HUDEP-2 (cell line): ENCODE data around the gene RBPJ.

ENCODE experiments used
- DNase-seq, 76 experiments: peaks; one replicate each; lab custom pipeline; 2025; ENCODE audit not compliant: unreplicated experiment in 76 of 76; lab: John Stamatoyannopoulos, UW

The RBPJ gene

DNA sequence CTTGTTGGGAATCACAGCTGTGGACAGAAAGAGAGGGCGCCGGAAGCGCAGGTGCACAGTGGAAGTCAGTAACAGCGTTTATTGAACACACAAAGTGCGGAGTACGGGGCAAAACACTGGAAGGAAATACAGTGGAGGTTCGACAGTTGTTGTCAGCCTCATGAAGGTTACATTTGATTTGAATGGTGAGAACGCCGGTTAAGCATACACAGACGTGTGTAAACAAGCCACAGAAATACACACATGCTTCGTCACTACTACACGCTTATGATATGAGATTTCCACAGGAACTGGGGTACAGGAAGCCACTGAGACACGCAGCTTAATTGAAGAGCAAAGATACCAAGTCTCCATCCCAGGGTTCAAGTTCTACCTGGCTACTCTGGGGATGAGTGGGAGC lies 157.5 kb downstream of the RBPJ start:
- no peak for DNase-seq

DNA sequence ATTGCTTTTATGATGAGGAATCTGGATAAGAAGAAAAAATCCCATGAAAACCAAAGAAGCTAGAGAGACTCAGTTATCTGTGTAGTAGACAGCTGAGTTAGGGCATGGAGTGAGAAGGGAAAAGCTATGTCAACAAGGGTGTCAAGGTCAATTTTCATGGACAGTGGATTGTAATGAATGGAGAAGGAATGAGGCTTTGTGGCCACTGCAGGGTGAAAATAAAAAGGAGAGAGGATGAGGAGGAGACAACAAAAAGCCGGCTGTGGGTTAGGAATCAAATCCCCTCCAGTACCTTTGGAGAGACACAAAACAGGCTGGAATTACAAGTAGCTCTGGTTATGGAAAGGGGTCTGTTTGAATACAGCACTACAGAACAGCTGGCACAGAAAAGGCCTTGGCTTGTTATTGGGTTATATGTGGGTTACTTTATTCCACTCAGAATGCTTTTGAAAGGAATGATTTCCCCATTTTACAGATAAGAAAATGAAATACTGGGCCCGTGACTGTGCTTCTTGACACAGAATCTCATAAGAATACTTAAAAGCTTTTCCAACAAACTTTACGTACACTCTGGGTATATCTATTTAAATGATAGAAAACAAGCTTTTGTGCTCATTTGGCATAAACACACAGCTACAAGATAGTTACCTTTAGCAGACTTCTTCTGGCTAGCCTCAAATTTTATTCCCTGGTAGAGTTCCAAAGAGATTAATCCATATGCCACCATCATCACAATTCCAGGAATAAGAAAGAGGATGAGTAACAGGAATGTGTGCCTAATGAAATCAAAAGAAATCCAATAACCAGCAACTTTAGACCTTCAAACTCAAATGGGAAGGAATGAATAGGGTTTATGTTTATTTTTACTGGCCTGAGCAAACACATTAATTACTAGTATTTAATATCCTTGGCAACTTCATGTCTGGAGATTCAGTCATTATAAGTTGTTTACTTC lies 162.0 kb downstream of the RBPJ start:
- DNase-seq = no peak

DNA sequence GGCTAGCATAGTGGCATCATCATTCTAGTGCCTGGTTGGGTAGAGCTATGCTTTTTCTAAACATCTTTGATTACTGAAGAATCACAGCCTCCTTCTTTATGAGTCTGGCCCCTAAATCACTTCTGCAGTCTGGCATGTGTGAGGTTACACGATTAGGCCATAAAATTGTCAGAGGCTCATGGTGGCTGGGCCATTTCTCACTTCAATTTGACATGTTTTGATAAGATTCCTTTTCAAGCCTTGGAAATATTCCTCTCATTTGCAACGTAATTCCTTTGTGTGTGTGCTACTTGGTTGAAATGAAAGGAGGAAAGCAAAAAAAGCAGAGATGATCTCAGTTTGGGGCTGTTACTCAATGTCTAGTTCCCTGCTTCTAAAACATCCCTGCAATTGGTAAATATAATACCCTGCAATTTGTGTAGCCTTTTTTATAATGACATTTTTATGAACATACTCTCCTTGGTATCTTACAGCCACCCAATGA lies 163.3 kb downstream of the RBPJ start:
- DNase-seq = no peak

DNA sequence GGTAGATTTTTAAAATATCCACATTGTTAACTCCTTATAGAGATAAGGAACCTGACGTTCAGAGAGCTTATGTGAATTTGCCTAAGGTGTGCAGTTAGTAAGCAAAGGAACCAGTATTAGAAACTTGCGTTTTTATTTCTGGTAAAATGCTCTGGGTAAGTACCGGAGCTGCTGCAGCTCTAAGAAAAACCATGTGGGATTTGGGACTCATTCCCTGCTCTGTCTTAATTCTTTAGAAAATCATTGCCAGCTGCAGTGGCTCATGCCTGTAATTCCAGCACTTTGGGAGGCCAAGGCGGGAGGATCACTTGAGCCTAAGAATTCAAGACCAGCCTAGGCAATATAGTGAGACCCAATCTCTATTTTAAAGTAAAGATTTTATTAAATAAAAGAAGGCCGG lies 163.7 kb downstream of the RBPJ start:
- DNase-seq = no peak
